Tibial artery (tissue), 4 donors: ENCODE results near the gene ELOVL1.
A peak's percentile ranks its signal among the peaks of the same experiment; 100 is the strongest.

Source experiments
- DNase-seq, 2 donors: peaks; one replicate each; pipeline ENCODE4 v3.0.0-alpha.2; 2019
- H3K27ac ChIP-seq, 2 donors: fragments of 200-600 bp; sonication (generic) in 1 of 2; 1 replicate in 1 of 2; 2 replicates in 1 of 2; pipeline ENCODE4 v1.5.1; 2018 to 2019; ENCODE audit warnings: mild to moderate bottlenecking in 1 of 2
- H3K27me3 ChIP-seq, 2 donors: fragments of 200-600 bp; sonication (generic) in 1 of 2; one replicate each; pipeline versions ENCODE4 v1.5.1 to v1.6.0; 2016 to 2019
- H3K36me3 ChIP-seq, 3 donors: fragments of 200-600 bp; sonication (generic) in 2 of 3; one replicate each; pipeline ENCODE4 v1.5.1; 2016 to 2019; ENCODE audit warnings: mild to moderate bottlenecking in 2 of 3
- H3K4me1 ChIP-seq, 4 donors: fragments of 200-600 bp; sonication (generic) in 2 of 4; 1 replicate in 3 of 4; 2 replicates in 1 of 4; pipeline ENCODE4 v1.5.1; 2016 to 2019
- H3K4me3 ChIP-seq, 2 donors: fragments of 200-600 bp; sonication (generic) in 1 of 2; 1 replicate in 1 of 2; 2 replicates in 1 of 2; pipeline ENCODE4 v1.5.1; 2018 to 2019; ENCODE audit warnings: mild to moderate bottlenecking in 2 of 2
- H3K9me3 ChIP-seq, 3 donors: fragments of 200-600 bp; sonication (generic) in 1 of 3; one replicate each; pipeline ENCODE4 v1.5.1; 2016 to 2019
- CTCF ChIP-seq, 2 experiments: fragments of 200-600 bp in 1 of 2; fragments of 450-650 bp in 1 of 2; IDR thresholded peaks; one replicate each; pipeline ENCODE4 v1.5.1; 2017 to 2019; ENCODE audit warnings: antibody characterized with exemption in 2 of 2, mild to moderate bottlenecking in 1 of 2, moderate library complexity in 1 of 2
- intact Hi-C: fragments of 100-400 bp; cut with DNase I; formaldehyde crosslinking; loops from one replicate; pipeline ENCODE4 v1.15.0; 2023; ENCODE audit warnings: low total_unique reads

The ELOVL1 gene

GRCh38 chr1:43368646-43369020, 822 bp upstream of the ELOVL1 start:
- Histone ChIP-seq H3K9me3 (no peaks in the 10 kb centered on the region), H3K27me3 (no peaks in the 10 kb centered on the region), H3K4me1 (peaks cover 0 to 32% (median 27%) of the 10 kb centered on the region in 4 donors), H3K36me3 (peaks cover 17 to 26% (median 18%) of the 10 kb centered on the region in 3 donors), H3K4me3 (peak overlapping the region; percentile 77 to 96), H3K27ac (peak overlapping the region; percentile 93 to 97)
- intact Hi-C loops = loop anchor here (10.0 kb wide), 1 partner anchor 194 kb away; the partner anchor contains the start of genes CFAP57 and EBNA1BP2
- DNase-seq = no peak
- no peak for TF ChIP-seq CTCF (IDR thresholded peaks at IDR 0.05)

GRCh38 chr1:43367026-43367903, 546 bp downstream of the ELOVL1 start:
- intact Hi-C loops = loop anchor here (10.0 kb wide), 1 partner anchor 192 kb away; the partner anchor contains the start of genes CFAP57 and EBNA1BP2
- H3K9me3 ChIP-seq = no peaks in the 10 kb centered on the region
- peak; percentile 25 to 74 for DNase-seq
- no peak for TF ChIP-seq CTCF (IDR thresholded peaks at IDR 0.05)
- H3K4me1 ChIP-seq = peaks cover 0 to 32% (median 27%) of the 10 kb centered on the region in 4 donors
- H3K4me3 ChIP-seq = peak overlapping the region; percentile 77 to 96
- no peaks in the 10 kb centered on the region for H3K27me3 ChIP-seq
- H3K27ac ChIP-seq = peak overlapping the region; percentile 93 to 97
- peaks cover 29 to 36% (median 31%) of the 10 kb centered on the region in 3 donors for H3K36me3 ChIP-seq

- no peaks in the 10 kb centered on the region for H3K27me3 ChIP-seq
- peaks cover 29 to 42% (median 31%) of the 10 kb centered on the region in 3 donors for H3K36me3 ChIP-seq
- intact Hi-C loops = loop anchor here (10.0 kb wide), 1 partner anchor 192 kb away; the partner anchor contains the start of genes CFAP57 and EBNA1BP2
- H3K4me1 ChIP-seq = peaks cover 0 to 32% (median 27%) of the 10 kb centered on the region in 4 donors
- no peak for TF ChIP-seq CTCF (IDR thresholded peaks at IDR 0.05)
- H3K27ac ChIP-seq = peak overlapping the region; percentile 93 to 97
- H3K4me3 ChIP-seq = peak overlapping the region; percentile 77 to 96
- no peak for DNase-seq
- no peaks in the 10 kb centered on the region for H3K9me3 ChIP-seq
Measured at GRCh38 chr1:43366601-43367025, 1.2 kb downstream of the ELOVL1 start.

GRCh38 chr1:43366179-43366578, 1.6 kb downstream of the ELOVL1 start:
- no peak for TF ChIP-seq CTCF (IDR thresholded peaks at IDR 0.05)
- H3K4me1 ChIP-seq = peaks cover 0 to 32% (median 27%) of the 10 kb centered on the region in 4 donors
- no peaks in the 10 kb centered on the region for H3K9me3 ChIP-seq
- H3K4me3 ChIP-seq = peak overlapping the region in 1 of 2 donors; percentile 96
- H3K27ac ChIP-seq = peak overlapping the region; percentile 93 to 97
- peaks cover 29 to 47% (median 35%) of the 10 kb centered on the region in 3 donors for H3K36me3 ChIP-seq
- DNase-seq = peak in 1 of 2 donors; percentile 24
- no peaks in the 10 kb centered on the region for H3K27me3 ChIP-seq
- intact Hi-C loops = loop anchor here (10.0 kb wide), 1 partner anchor 191 kb away; the partner anchor contains the start of genes CFAP57 and EBNA1BP2

- Histone ChIP-seq H3K4me1 (peaks cover 0 to 32% (median 27%) of the 10 kb centered on the region in 4 donors), H3K4me3 (no peak overlapping the region), H3K9me3 (no peaks in the 10 kb centered on the region), H3K36me3 (peaks cover 29 to 52% (median 37%) of the 10 kb centered on the region in 3 donors), H3K27me3 (no peaks in the 10 kb centered on the region), H3K27ac (peak overlapping the region in 1 of 2 donors; percentile 93)
- no peak for TF ChIP-seq CTCF (IDR thresholded peaks at IDR 0.05)
- DNase-seq = no peak
- intact Hi-C loops = loop anchor here (10.0 kb wide), 1 partner anchor 191 kb away; the partner anchor contains the start of genes CFAP57 and EBNA1BP2
Measured at GRCh38 chr1:43365678-43366077, 2.1 kb downstream of the ELOVL1 start.
